NB4 (cell line): ENCODE measurements around the gene BRD2.

Source experiments
- DNase-seq: peaks from one replicate; pipeline ENCODE4 v3.0.0; 2010; ENCODE audit warnings: low read depth
- H3K4me3 ChIP-seq: one replicate; pipeline ENCODE4 v1.5.1; 2011; ENCODE audit warnings: mild to moderate bottlenecking, low read depth, low read length, moderate library complexity
- MAX ChIP-seq: IDR thresholded peaks from 2 replicates; pipeline ENCODE4 v1.6.1; 2011; ENCODE audit warnings: low read depth, low read length
- MYC ChIP-seq: IDR thresholded peaks from 2 replicates; pipeline ENCODE4 v1.6.1; 2011; ENCODE audit warnings: low read depth, low read length
- POLR2A ChIP-seq: IDR thresholded peaks from 2 replicates; pipeline ENCODE4 v1.6.1; 2011; ENCODE audit warnings: mild to moderate bottlenecking; ENCODE audit not compliant: insufficient read length; ENCODE audit errors: extremely low read depth
- TF ChIP-seq, protein P1 (sequence below): IDR thresholded peaks from one replicate; pipeline ENCODE4 v1.5.1; 2012; ENCODE audit warnings: low read depth, low read length

Gene BRD2

GRCh38 chr6:32953775-32954174, 14.6 kb upstream of the BRD2 start:
- no peak overlapping the region for H3K4me3 ChIP-seq
- DNase-seq, result no peak
- no peak for TF ChIP-seq MAX
- TF ChIP-seq MYC, result no peak
- TF ChIP-seq, protein P1, sequence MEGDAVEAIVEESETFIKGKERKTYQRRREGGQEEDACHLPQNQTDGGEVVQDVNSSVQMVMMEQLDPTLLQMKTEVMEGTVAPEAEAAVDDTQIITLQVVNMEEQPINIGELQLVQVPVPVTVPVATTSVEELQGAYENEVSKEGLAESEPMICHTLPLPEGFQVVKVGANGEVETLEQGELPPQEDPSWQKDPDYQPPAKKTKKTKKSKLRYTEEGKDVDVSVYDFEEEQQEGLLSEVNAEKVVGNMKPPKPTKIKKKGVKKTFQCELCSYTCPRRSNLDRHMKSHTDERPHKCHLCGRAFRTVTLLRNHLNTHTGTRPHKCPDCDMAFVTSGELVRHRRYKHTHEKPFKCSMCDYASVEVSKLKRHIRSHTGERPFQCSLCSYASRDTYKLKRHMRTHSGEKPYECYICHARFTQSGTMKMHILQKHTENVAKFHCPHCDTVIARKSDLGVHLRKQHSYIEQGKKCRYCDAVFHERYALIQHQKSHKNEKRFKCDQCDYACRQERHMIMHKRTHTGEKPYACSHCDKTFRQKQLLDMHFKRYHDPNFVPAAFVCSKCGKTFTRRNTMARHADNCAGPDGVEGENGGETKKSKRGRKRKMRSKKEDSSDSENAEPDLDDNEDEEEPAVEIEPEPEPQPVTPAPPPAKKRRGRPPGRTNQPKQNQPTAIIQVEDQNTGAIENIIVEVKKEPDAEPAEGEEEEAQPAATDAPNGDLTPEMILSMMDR, result no peak
- TF ChIP-seq POLR2A, result no peak

GRCh38 chr6:32954267-32954666, 14.1 kb upstream of the BRD2 start:
- DNase-seq, result no peak
- TF ChIP-seq POLR2A (no peak), MAX (no peak), MYC (no peak)
- TF ChIP-seq, protein P1, result no peak
- no peak overlapping the region for H3K4me3 ChIP-seq

- TF ChIP-seq POLR2A (no peak), MAX (no peak), MYC (no peak)
- TF ChIP-seq, protein P1, result peak; percentile 40
- DNase-seq, result peak; percentile 34
- no peak overlapping the region for H3K4me3 ChIP-seq
These were observed 13.2 kb upstream of the BRD2 start for GRCh38 chr6:32954986-32955802.

GRCh38 chr6:32956176-32956575, 12.2 kb upstream of the BRD2 start:
- TF ChIP-seq MAX, result no peak
- no peak for TF ChIP-seq POLR2A
- TF ChIP-seq MYC, result no peak
- H3K4me3 ChIP-seq, result no peak overlapping the region
- no peak for DNase-seq

GRCh38 chr6:32960563-32960962, 7.8 kb upstream of the BRD2 start:
- no peak overlapping the region for H3K4me3 ChIP-seq
- TF ChIP-seq MYC, result no peak
- no peak for TF ChIP-seq POLR2A
- TF ChIP-seq, protein P1, result no peak
- no peak for TF ChIP-seq MAX
- DNase-seq, result no peak

DNA sequence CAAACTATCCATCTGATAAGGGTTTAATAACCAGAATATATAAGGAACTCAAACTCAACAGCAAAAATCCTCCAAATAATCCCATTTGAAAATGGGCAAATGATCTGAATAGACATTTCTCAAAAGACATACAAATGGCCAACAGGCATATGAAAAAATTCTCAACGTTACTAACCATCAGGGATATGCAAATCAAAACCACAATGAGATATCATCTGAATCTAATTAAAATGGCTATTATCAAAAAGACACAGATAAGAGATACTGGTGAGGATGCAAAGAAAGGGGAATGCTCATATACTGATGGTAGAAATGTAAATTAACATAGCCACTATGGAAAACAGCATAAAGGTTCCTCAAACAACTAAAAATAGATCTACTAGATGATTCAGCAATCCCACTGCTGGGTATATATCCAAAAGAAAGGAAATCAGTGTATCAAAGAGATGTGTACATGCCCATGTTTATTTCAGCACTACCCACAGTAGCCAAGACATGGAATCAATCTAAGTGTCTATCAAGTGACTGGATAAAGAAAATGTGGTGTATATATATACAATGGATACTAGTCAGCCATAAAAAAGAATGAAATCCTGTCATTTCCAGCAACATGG, 6.1 kb upstream of the BRD2 start:
- no peak for DNase-seq
- no peak overlapping the region for H3K4me3 ChIP-seq

More for the DNA sequence above, 6.1 kb upstream of the BRD2 start:
- TF ChIP-seq, protein P1, result no peak
- no peak for TF ChIP-seq MAX
- TF ChIP-seq MYC, result no peak
- TF ChIP-seq POLR2A, result no peak
